HL-60 (cell line): ENCODE results near the gene KRT17.
"Not testable (repeated sequence)": the region's sequence is repeated elsewhere in the genome, so short reads cannot be mapped to it uniquely, and the experiment has no call there.

Experiments
- DNase-seq, 2 experiments: peaks; one replicate each; pipeline ENCODE4 v3.0.0-alpha.2; 2010 to 2020; ENCODE audit warnings: low read depth in 1 of 2, low spot score in 1 of 2
- H3K27ac ChIP-seq: fragments of 250-450 bp; sonication (Bioruptor Pico); replicated peaks from 2 replicates; pipeline ENCODE4 v1.5.1; 2020; ENCODE audit warnings: mild to moderate bottlenecking, moderate library complexity
- H3K27me3 ChIP-seq: fragments of 250-450 bp; sonication (Bioruptor Pico); 2 replicates; pipeline ENCODE4 v1.5.1; 2021; ENCODE audit warnings: mild to moderate bottlenecking, moderate library complexity; ENCODE audit not compliant: insufficient read depth, poor library complexity, severe bottlenecking
- H3K4me3 ChIP-seq: replicated peaks from 2 replicates; pipeline ENCODE4 v1.5.1; 2011; ENCODE audit warnings: mild to moderate bottlenecking, control low read depth, low read length; ENCODE audit not compliant: insufficient read depth
- GABPA ChIP-seq: IDR thresholded peaks from 2 replicates; pipeline ENCODE4 v1.6.1; 2012; ENCODE audit warnings: low read depth
- POLR2AphosphoS5 ChIP-seq: IDR thresholded peaks from 2 replicates; pipeline ENCODE4 v1.6.1; 2012; ENCODE audit warnings: low read depth
- REST ChIP-seq: IDR thresholded peaks from 2 replicates; pipeline ENCODE4 v1.6.1; 2012; ENCODE audit warnings: low read depth; ENCODE audit not compliant: insufficient replicate concordance
- SPI1 ChIP-seq: IDR thresholded peaks from 2 replicates; pipeline ENCODE4 v1.6.1; 2012; ENCODE audit warnings: low read depth, mild to moderate bottlenecking, borderline replicate concordance
- TF ChIP-seq, protein P1 (sequence below): IDR thresholded peaks from one replicate; pipeline ENCODE4 v1.5.1; 2011; ENCODE audit warnings: low read length, control low read depth, inconsistent platforms; ENCODE audit not compliant: insufficient read depth

KRT17 gene

GRCh38 chr17:41615454-41615853, 8.9 kb downstream of the KRT17 start:
- DNase-seq = no peak
- TF ChIP-seq GABPA = no peak
- TF ChIP-seq REST = no peak
- TF ChIP-seq POLR2AphosphoS5 = no peak
- TF ChIP-seq, protein P1, sequence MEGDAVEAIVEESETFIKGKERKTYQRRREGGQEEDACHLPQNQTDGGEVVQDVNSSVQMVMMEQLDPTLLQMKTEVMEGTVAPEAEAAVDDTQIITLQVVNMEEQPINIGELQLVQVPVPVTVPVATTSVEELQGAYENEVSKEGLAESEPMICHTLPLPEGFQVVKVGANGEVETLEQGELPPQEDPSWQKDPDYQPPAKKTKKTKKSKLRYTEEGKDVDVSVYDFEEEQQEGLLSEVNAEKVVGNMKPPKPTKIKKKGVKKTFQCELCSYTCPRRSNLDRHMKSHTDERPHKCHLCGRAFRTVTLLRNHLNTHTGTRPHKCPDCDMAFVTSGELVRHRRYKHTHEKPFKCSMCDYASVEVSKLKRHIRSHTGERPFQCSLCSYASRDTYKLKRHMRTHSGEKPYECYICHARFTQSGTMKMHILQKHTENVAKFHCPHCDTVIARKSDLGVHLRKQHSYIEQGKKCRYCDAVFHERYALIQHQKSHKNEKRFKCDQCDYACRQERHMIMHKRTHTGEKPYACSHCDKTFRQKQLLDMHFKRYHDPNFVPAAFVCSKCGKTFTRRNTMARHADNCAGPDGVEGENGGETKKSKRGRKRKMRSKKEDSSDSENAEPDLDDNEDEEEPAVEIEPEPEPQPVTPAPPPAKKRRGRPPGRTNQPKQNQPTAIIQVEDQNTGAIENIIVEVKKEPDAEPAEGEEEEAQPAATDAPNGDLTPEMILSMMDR = no peak
- TF ChIP-seq SPI1 = no peak
- no peak overlapping the region for H3K27ac ChIP-seq
- H3K27me3 ChIP-seq = no peaks in the 10 kb centered on the region
- no peak overlapping the region for H3K4me3 ChIP-seq

DNA sequence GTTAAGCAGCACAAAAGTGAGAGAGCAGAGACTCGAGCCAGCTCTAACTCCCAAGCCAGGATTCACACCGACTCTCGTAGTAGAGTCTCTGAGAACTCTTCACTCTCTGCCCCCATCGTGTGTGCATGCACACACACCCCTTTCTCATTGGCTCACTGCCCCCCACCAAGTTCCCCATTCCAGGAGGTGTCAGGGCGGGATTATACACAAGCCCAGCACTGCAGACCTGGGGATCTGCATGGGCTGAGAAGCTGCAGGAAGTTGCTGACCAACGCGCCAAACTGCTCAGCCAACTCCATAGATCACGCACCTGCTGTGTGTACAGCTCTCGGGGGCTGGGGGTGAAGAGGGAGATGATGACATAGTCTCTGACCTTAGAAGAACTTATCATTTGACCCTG, 9.6 kb downstream of the KRT17 start:
- not testable (repeated sequence) for H3K4me3 ChIP-seq, H3K27me3 ChIP-seq, H3K27ac ChIP-seq
- peak in 1 of 2 experiments; percentile 35 for DNase-seq

DNA sequence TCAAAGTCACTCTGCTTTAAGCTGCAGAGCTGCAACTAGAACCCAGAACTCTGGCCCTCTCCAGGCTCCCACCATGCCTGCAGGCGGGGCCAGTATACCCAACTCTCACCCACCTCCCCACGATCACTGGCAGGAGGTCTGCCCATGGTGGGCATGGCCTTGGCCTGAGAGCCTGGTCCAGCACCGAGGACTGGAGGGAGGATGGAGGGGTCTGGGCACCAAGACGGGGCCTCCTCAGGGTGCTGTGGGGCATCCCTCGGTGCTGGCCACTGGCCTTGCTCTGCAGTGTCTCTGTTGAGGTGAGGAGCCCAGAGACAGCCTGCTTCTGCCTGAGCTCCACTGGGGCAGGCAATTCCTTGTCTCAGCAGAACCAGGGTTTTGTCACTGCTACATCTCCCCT, 10.3 kb downstream of the KRT17 start:
- DNase-seq = no peak
- TF ChIP-seq REST = no peak
- TF ChIP-seq, protein P1 = no peak
- TF ChIP-seq POLR2AphosphoS5 = no peak
- no peak for TF ChIP-seq GABPA
- TF ChIP-seq SPI1 = no peak
- no peak overlapping the region for H3K4me3 ChIP-seq
- H3K27ac ChIP-seq = no peak overlapping the region
- no peaks in the 10 kb centered on the region for H3K27me3 ChIP-seq

GRCh38 chr17:41613277-41614082, 10.9 kb downstream of the KRT17 start:
- Histone ChIP-seq H3K27ac (no peak overlapping the region), H3K4me3 (no peak overlapping the region), H3K27me3 (no peaks in the 10 kb centered on the region)
- no peak for DNase-seq
- TF ChIP-seq GABPA (no peak), REST (no peak), SPI1 (no peak), POLR2AphosphoS5 (no peak)
- TF ChIP-seq, protein P1 = no peak

- not testable (repeated sequence) for H3K4me3 ChIP-seq, H3K27me3 ChIP-seq, DNase-seq, H3K27ac ChIP-seq
These were observed 11.8 kb downstream of the KRT17 start, which contains the start of gene KRT16 for GRCh38 chr17:41612376-41613160. KRT16 (minus strand) TSS chr17:41612767; CDS start chr17:41612688, 79 bp downstream.
